GM13976 (cell line): ENCODE data around the gene AGK.

Experiments used
- DNase-seq: peaks from one replicate; pipeline ENCODE4 v3.0.0; 2012; ENCODE audit warnings: low spot score
- CTCF ChIP-seq: IDR thresholded peaks from 2 replicates; pipeline ENCODE4 v1.5.1; 2012; ENCODE audit warnings: borderline replicate concordance, mild to moderate bottlenecking; ENCODE audit not compliant: insufficient read depth; ENCODE audit errors: extremely low read depth, missing control alignments, control extremely low read depth
- in situ Hi-C: fragments of 300-500 bp; cut with MboI; formaldehyde crosslinking; loops from one replicate; pipeline ENCODE4 v1.12.0; 2022; ENCODE audit warnings: low sequenced_read_pairs, mixed read lengths, inconsistent platforms; ENCODE audit not compliant: unreplicated experiment

The AGK gene

GRCh38 chr7:141699860-141700259 is 148.7 kb downstream of the AGK start:
- DNase-seq: no peak
- TF ChIP-seq CTCF: no peak
- in situ Hi-C loops: no loop called here

GRCh38 chr7:141700296-141700847 is 149.2 kb downstream of the AGK start:
- TF ChIP-seq CTCF: no peak
- in situ Hi-C loops: no loop called here
- DNase-seq: no peak

GRCh38 chr7:141700848-141701371 is 149.7 kb downstream of the AGK start:
- in situ Hi-C loops: no loop called here
- no peak for TF ChIP-seq CTCF
- DNase-seq: peak; percentile 34

GRCh38 chr7:141701489-141702046 is 150.4 kb downstream of the AGK start:
- no peak for TF ChIP-seq CTCF
- DNase-seq: peak; percentile 86
- in situ Hi-C loops: no loop called here

GRCh38 chr7:141702047-141702567 is 150.9 kb downstream of the AGK start, which contains the start of gene DENND11:
DENND11 (minus strand) TSS chr7:141702166; CDS start chr7:141702153, 13 bp downstream.
- in situ Hi-C loops: no loop called here
- peak; percentile 84 for DNase-seq
- TF ChIP-seq CTCF: no peak

- DNase-seq: no peak
- no peak for TF ChIP-seq CTCF
- in situ Hi-C loops: no loop called here
Observed at GRCh38 chr7:141702892-141703291, 151.7 kb downstream of the AGK start.
